HepG2 (cell line): ENCODE data around the gene MST1. TPM values are rescaled to one million over a fixed set of nuclear protein-coding genes. Genes with fewer than 3 reads are reported as not detected.

ENCODE experiments used
- AGO1 ChIP-seq: fragments of 200-400 bp; formaldehyde crosslinking; IDR thresholded peaks from 2 replicates; pipeline ENCODE4 v1.6.1; 2017; ENCODE audit warnings: mild to moderate bottlenecking, low read depth, low read length, moderate library complexity; ENCODE audit not compliant: poor library complexity, severe bottlenecking
- CENPT ChIP-seq: sonication (generic); formaldehyde crosslinking; IDR thresholded peaks from 2 replicates; pipeline ENCODE4 v1.8.0; 2022; ENCODE audit warnings: low read depth, mild to moderate bottlenecking, moderate library complexity, missing genetic modification reagents
- EP300 ChIP-seq, 3 experiments: sonication (generic) in 1 of 3; formaldehyde crosslinking in 1 of 3; IDR thresholded peaks; 2 replicates each; pipeline versions ENCODE4 v1.5.1 to v1.6.1; 2011 to 2020; ENCODE audit warnings: low read depth in 2 of 3, low read length in 2 of 3, borderline replicate concordance in 1 of 3, improper control_type of control experiment in 1 of 3, mild to moderate bottlenecking in 1 of 3, missing genetic modification reagents in 1 of 3, moderate library complexity in 1 of 3
- GZF1 ChIP-seq: sonication (generic); formaldehyde crosslinking; IDR thresholded peaks from 2 replicates; pipeline ENCODE4 v1.5.1; 2020; ENCODE audit warnings: mild to moderate bottlenecking, missing genetic modification reagents
- HMG20B ChIP-seq: conservative IDR thresholded peaks from 2 replicates; pipeline ENCODE4 v1.6.1; 2016; ENCODE audit warnings: missing genetic modification reagents, missing compliant biosample characterization
- JDP2 ChIP-seq: sonication (generic); formaldehyde crosslinking; IDR thresholded peaks from 2 replicates; pipeline ENCODE4 v1.8.1; 2022; ENCODE audit warnings: missing genetic modification reagents, borderline replicate concordance
- JUN ChIP-seq: sonication (generic); formaldehyde crosslinking; IDR thresholded peaks from 2 replicates; pipeline ENCODE4 v1.4.0; 2020; ENCODE audit warnings: mild to moderate bottlenecking, missing genetic modification reagents
- MEF2D ChIP-seq: sonication (generic); formaldehyde crosslinking; IDR thresholded peaks from 2 replicates; pipeline ENCODE4 v1.5.1; 2020; ENCODE audit warnings: mild to moderate bottlenecking, missing genetic modification reagents
- NAIF1 ChIP-seq: sonication (generic); formaldehyde crosslinking; IDR thresholded peaks from 2 replicates; pipeline ENCODE4 v1.5.0; 2020; ENCODE audit warnings: mild to moderate bottlenecking, missing genetic modification reagents, borderline replicate concordance
- RNF219 ChIP-seq: sonication (generic); formaldehyde crosslinking; IDR thresholded peaks from 2 replicates; pipeline ENCODE4 v1.5.0; 2020; ENCODE audit warnings: mild to moderate bottlenecking, missing genetic modification reagents
- SIN3B ChIP-seq: fragments of 150-350 bp; IDR thresholded peaks from 2 replicates; pipeline ENCODE4 v1.6.1; 2014; ENCODE audit warnings: low read length
- ZBED4 ChIP-seq: sonication (generic); formaldehyde crosslinking; IDR thresholded peaks from 2 replicates; pipeline ENCODE4 v1.4.0; 2020; ENCODE audit warnings: missing genetic modification reagents, borderline replicate concordance
- ZBTB10 ChIP-seq: sonication (generic); formaldehyde crosslinking; IDR thresholded peaks from 2 replicates; pipeline ENCODE4 v1.4.0; 2020; ENCODE audit warnings: missing genetic modification reagents, borderline replicate concordance
- ZBTB42 ChIP-seq: sonication (generic); formaldehyde crosslinking; IDR thresholded peaks from 2 replicates; pipeline ENCODE4 v1.5.0; 2020; ENCODE audit warnings: mild to moderate bottlenecking, missing genetic modification reagents
- ZFY ChIP-seq: sonication (generic); formaldehyde crosslinking; IDR thresholded peaks from 2 replicates; pipeline ENCODE4 v1.4.0; 2020; ENCODE audit warnings: missing genetic modification reagents
- ZMYM3 ChIP-seq: sonication (generic); formaldehyde crosslinking; IDR thresholded peaks from 2 replicates; pipeline ENCODE4 v1.5.1; 2020; ENCODE audit warnings: mild to moderate bottlenecking, missing genetic modification reagents
- ZNF20 ChIP-seq: sonication (generic); formaldehyde crosslinking; IDR thresholded peaks from 2 replicates; pipeline ENCODE4 v1.4.0; 2020; ENCODE audit warnings: mild to moderate bottlenecking, moderate library complexity, missing genetic modification reagents
- ZNF776 ChIP-seq: sonication (generic); formaldehyde crosslinking; IDR thresholded peaks from 2 replicates; pipeline ENCODE4 v1.4.0; 2020; ENCODE audit warnings: mild to moderate bottlenecking, missing genetic modification reagents
- ZSCAN20 ChIP-seq: sonication (generic); formaldehyde crosslinking; IDR thresholded peaks from 2 replicates; pipeline ENCODE4 v1.4.0; 2020; ENCODE audit warnings: missing genetic modification reagents, mild to moderate bottlenecking, borderline replicate concordance
- polyA plus RNA-seq, 8 experiments: library from polyadenylated mRNA; depleted of rRNA in 3 of 8; stranded (reverse) in 7 of 8; unstranded in 1 of 8; fragments of >200 nt; fragmentation: Illumina TruSeq in 4 of 8; extraction: Trizol in 4 of 8; gene quantifications; 2 replicates each; pipeline versions ENCODE4 v1.2.1 to v1.2.3, GENCODE V29; 2011 to 2016; ENCODE audit warnings: low read depth in 4 of 8, missing spikeins in 1 of 8, mixed read lengths in 1 of 8; ENCODE audit not compliant: insufficient read depth in 1 of 8
- total RNA-seq, 5 experiments: library from RNA; depleted of rRNA; stranded (reverse); fragments of >200 nt; fragmentation: Illumina TruSeq; extraction: Trizol; gene quantifications; 2 replicates each; pipeline ENCODE4 v1.2.3, GENCODE V29; 2016; ENCODE audit warnings: low read depth in 1 of 5

MST1 gene
- total and polyA plus RNA-seq, 2 of the 13 experiments (the other 11 are each of a cell fraction or from before 2014, with no cell fraction given) = 189 to 452 TPM

GRCh38 chr3:49665822-49666519 lies 23.3 kb downstream of the MST1 start (continued):
- TF ChIP-seq EP300 (IDR thresholded peaks at IDR 0.05; ENCODE audit: low read depth in 2 of 2, low read length in 2 of 2) (0 out of 4 replicates have a peak, but pooled peaks of 1 of the 2 experiments have one; percentile 10), EP300 (CRISPR knock-in tag; IDR thresholded peaks at IDR 0.05; ENCODE audit: borderline replicate concordance) (no peak), ZBTB42 (no peak), SIN3B (no peak), ZBTB10 (no peak), HMG20B (CRISPR knock-in tag) (no peak), NAIF1 (CRISPR knock-in tag) (no peak), JDP2 (CRISPR knock-in tag) (no peak), ZFY (CRISPR knock-in tag) (peak; percentile 53), RNF219 (CRISPR knock-in tag) (no peak), JUN (CRISPR knock-in tag) (no peak), ZSCAN20 (CRISPR knock-in tag) (no peak), ZNF20 (CRISPR knock-in tag) (no peak), ZBED4 (no peak), MEF2D (CRISPR knock-in tag) (peak; percentile 39; the same call in 1 of the 2 replicates), ZMYM3 (CRISPR knock-in tag) (no peak), ZNF776 (CRISPR knock-in tag) (no peak), GZF1 (CRISPR knock-in tag) (no peak), AGO1 (no peak), CENPT (no peak)
